ENCODE data around the gene PGRMC1.

- TF ChIP-seq CTCF (conservative IDR thresholded peaks at IDR 0.05 in 1 of 2, IDR thresholded peaks at IDR 0.05 in 1 of 2; ENCODE audit: low read depth in 1 of 2, low read length in 2 of 2), result peak; percentile 14 to 41
- no peak for TF ChIP-seq EZH2 (IDR thresholded peaks at IDR 0.05; ENCODE audit: low read length, missing control alignments)
Observed at GRCh38 chrX:119218198-119218597, 17.9 kb upstream of the PGRMC1 start.
